MCF 10A (cell line): ENCODE data around the gene SLC2A14. TPM values are rescaled to one million over a fixed set of nuclear protein-coding genes. Genes with fewer than 3 reads are reported as not detected.
"Not testable (repeated sequence)": the region's sequence is repeated elsewhere in the genome, so short reads cannot be mapped to it uniquely, and the experiment has no call there.

Experiments
- BruUV-seq: library from RNA; stranded (reverse); fragments of 400-500 nt; replicated peaks from 2 replicates; lab custom pipeline; 2021; lab: Mats Ljungman, UMichigan
- CTCF ChIA-PET: fragments of 300-600 bp; sonication (Branson Sonifier 250); formaldehyde crosslinking; extraction: SDS; loops from one replicate; lab custom pipeline; 2021; ENCODE audit warnings: antibody characterized with exemption, inconsistent platforms; lab: Yijun Ruan, JAX
- POLR2A ChIA-PET: fragments of 300-600, 350-650 bp; sonication (Branson Sonifier 250); formaldehyde crosslinking; extraction: SDS; loops from one replicate; lab custom pipeline; 2020; ENCODE audit warnings: antibody characterized with exemption, inconsistent platforms; lab: Yijun Ruan, JAX
- DNase-seq: peaks from one replicate; pipeline ENCODE4 v3.0.0-alpha.2; 2018; ENCODE audit not compliant: unreplicated experiment
- H3K27ac Mint-ChIP-seq: one replicate; pipeline ENCODE4 v1.8.0; 2022; ENCODE audit warnings: mild to moderate bottlenecking, low read depth, mixed read lengths; ENCODE audit not compliant: unreplicated experiment
- H3K27me3 Mint-ChIP-seq: one replicate; pipeline ENCODE4 v1.8.0; 2022; ENCODE audit warnings: mixed read lengths; ENCODE audit not compliant: insufficient read depth, unreplicated experiment
- H3K36me3 Mint-ChIP-seq: one replicate; pipeline ENCODE4 v1.8.0; 2022; ENCODE audit warnings: mild to moderate bottlenecking, moderate library complexity, mixed read lengths; ENCODE audit not compliant: insufficient read depth, unreplicated experiment
- H3K4me1 Mint-ChIP-seq: one replicate; pipeline ENCODE4 v1.8.0; 2022; ENCODE audit warnings: mixed read lengths; ENCODE audit not compliant: insufficient read depth, unreplicated experiment
- H3K4me3 Mint-ChIP-seq: one replicate; pipeline ENCODE4 v1.8.0; 2022; ENCODE audit warnings: mild to moderate bottlenecking, moderate library complexity, mixed read lengths; ENCODE audit not compliant: unreplicated experiment
- H3K9me3 Mint-ChIP-seq: one replicate; pipeline ENCODE4 v1.8.0; 2022; ENCODE audit warnings: mixed read lengths; ENCODE audit not compliant: unreplicated experiment
- CTCF ChIP-seq: fragments of 200-600 bp; IDR thresholded peaks from one replicate; pipeline ENCODE4 v1.8.0; 2022; ENCODE audit warnings: antibody characterized with exemption, mild to moderate bottlenecking; ENCODE audit not compliant: unreplicated experiment
- intact Hi-C: fragments of 100-400 bp; cut with micrococcal nuclease; formaldehyde crosslinking; loops from 2 replicates; pipeline ENCODE4 v1.14.1; 2022
- total RNA-seq: library from RNA; stranded (reverse); gene quantifications from 2 replicates; pipeline ENCODE4 v1.2.3, GENCODE V29; 2022

Gene SLC2A14
- total RNA-seq, 1 experiment from 2014 or later, result not detected

DNA sequence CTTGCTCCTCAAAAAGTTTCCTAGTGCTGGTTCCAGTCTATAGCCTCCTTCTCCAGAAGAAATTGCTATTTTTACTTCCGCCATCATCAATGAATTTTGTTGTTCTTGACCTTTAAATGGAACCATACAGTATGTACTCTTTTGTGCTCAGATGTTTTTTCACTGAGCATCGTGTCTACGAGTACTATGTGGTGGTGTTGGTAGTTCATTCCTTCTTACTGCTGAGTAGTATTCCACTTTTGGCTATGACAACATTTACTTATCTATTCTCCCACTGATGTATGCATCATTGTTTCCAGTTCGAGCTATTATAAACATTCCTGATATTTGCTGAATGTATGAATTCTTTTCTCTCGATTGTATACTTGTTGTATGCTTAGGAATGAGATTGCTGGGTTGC, 28.6 kb downstream of the SLC2A14 start:
- H3K27me3 Mint-ChIP-seq, result peaks cover 19% of the 10 kb centered on the region
- H3K4me3 Mint-ChIP-seq, result no peak overlapping the region
- H3K9me3 Mint-ChIP-seq, result no peaks in the 10 kb centered on the region
- intact Hi-C loops, result no loop called here
- H3K4me1 Mint-ChIP-seq, result no peaks in the 10 kb centered on the region
- no peaks in the 10 kb centered on the region for H3K36me3 Mint-ChIP-seq
- BruUV-seq, result no TSS peak
- H3K27ac Mint-ChIP-seq, result no peak overlapping the region
- POLR2A ChIA-PET, result no interaction called here
- no peak for DNase-seq
- CTCF ChIA-PET, result interaction anchor here (0.9 kb wide), 1 partner anchor 151 kb away, joined by 5 read pairs; no protein-coding TSS in a partner anchor
- no peak for TF ChIP-seq CTCF

GRCh38 chr12:7843583-7843982, 29.1 kb downstream of the SLC2A14 start:
- H3K4me3 Mint-ChIP-seq, H3K27ac Mint-ChIP-seq, H3K9me3 Mint-ChIP-seq, DNase-seq, H3K4me1 Mint-ChIP-seq, H3K36me3 Mint-ChIP-seq, intact Hi-C loops, BruUV-seq, POLR2A ChIA-PET, CTCF ChIA-PET: not testable (repeated sequence)
- peaks cover 17% of the 10 kb centered on the region for H3K27me3 Mint-ChIP-seq

- CTCF ChIA-PET, DNase-seq, intact Hi-C loops, H3K4me1 Mint-ChIP-seq, H3K36me3 Mint-ChIP-seq, BruUV-seq, H3K27ac Mint-ChIP-seq, POLR2A ChIA-PET, H3K4me3 Mint-ChIP-seq, H3K9me3 Mint-ChIP-seq: not testable (repeated sequence)
- H3K27me3 Mint-ChIP-seq, result peaks cover 13% of the 10 kb centered on the region
Observed at GRCh38 chr12:7843149-7843548, 29.6 kb downstream of the SLC2A14 start.

GRCh38 chr12:7842444-7842843, 30.3 kb downstream of the SLC2A14 start:
- BruUV-seq, H3K36me3 Mint-ChIP-seq, H3K4me3 Mint-ChIP-seq, H3K4me1 Mint-ChIP-seq, POLR2A ChIA-PET, DNase-seq, H3K27me3 Mint-ChIP-seq, H3K9me3 Mint-ChIP-seq, intact Hi-C loops, H3K27ac Mint-ChIP-seq: not testable (repeated sequence)
- CTCF ChIA-PET, result interaction anchor here (0.6 kb wide), 1 partner anchor 183 kb away, joined by 3 read pairs; no protein-coding TSS in a partner anchor

DNA sequence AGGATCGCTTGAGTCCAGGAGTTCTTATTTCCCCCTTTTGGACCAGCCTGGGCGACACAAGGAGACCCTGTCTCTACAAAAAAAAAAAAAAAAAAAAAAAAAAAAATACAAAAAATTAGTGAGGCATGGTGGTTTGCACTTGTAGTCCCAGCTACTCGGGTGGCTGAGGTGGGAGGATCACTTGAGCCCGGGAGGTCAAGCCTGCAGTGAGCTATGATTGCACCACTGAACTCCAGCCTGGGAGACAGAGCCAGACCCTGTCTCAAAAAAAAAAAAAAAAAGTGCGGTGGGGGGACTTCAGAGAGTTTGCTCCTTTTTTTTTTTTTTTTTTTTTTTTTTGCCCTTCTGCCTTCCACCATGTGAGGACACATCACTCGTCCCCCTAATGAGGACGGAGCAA, 32.9 kb downstream of the SLC2A14 start:
- BruUV-seq, intact Hi-C loops, H3K27me3 Mint-ChIP-seq, H3K27ac Mint-ChIP-seq, H3K4me3 Mint-ChIP-seq, H3K4me1 Mint-ChIP-seq, H3K36me3 Mint-ChIP-seq, POLR2A ChIA-PET, H3K9me3 Mint-ChIP-seq, DNase-seq: not testable (repeated sequence)
- CTCF ChIA-PET, result interaction anchor here (0.6 kb wide), 2 partner anchors 8 to 142 kb away, joined by 3 to 4 read pairs; no protein-coding TSS in a partner anchor

DNA sequence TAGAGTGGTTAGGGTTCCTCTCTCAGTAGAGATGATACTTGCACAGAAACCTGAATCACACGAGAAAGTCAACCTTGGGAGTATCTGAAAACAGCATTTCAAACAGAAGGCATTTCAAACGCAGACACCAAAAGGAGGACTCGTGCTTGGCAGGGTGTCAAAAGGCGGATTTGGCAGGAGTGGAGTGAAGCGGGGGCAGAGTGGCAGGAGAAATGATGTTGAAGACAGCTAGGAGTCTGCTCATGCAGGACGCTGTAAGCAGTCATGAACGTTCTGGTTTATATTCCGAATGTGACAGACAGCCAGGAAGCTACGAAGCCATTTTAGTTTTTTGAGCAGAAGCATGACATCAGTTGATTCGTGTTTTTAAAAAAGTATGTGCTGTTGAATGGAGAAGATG, 33.5 kb downstream of the SLC2A14 start:
- not testable (repeated sequence) for H3K4me1 Mint-ChIP-seq, H3K4me3 Mint-ChIP-seq

More for the DNA sequence above, 33.5 kb downstream of the SLC2A14 start:
- H3K36me3 Mint-ChIP-seq, H3K27me3 Mint-ChIP-seq, intact Hi-C loops, H3K9me3 Mint-ChIP-seq, BruUV-seq, H3K27ac Mint-ChIP-seq, POLR2A ChIA-PET: not testable (repeated sequence)
- DNase-seq, result peak; percentile 38
- CTCF ChIA-PET, result interaction anchor here (0.7 kb wide), 1 partner anchor 38 kb away, joined by 3 read pairs; no protein-coding TSS in a partner anchor
